ENCODE measurements around the gene GAS7.

Gene GAS7

GRCh38 chr17:9974448-9975381 lies 223.7 kb downstream of the GAS7 start:
- no peak for DNase-seq
- Histone ChIP-seq H3K4me2 (ENCODE audit: low read length) (no peak overlapping the region), H3K27ac (ENCODE audit: low read depth, low read length) (no peak overlapping the region), H4K5ac (ENCODE audit: low read length) (no peak overlapping the region), H3K79me1 (ENCODE audit: low read length) (no peaks in the 10 kb centered on the region), H3K56ac (ENCODE audit: low read length) (no peak overlapping the region), H3K79me2 (ENCODE audit: control insufficient read depth, insufficient read depth, low read length) (no peaks in the 10 kb centered on the region), H3K23ac (ENCODE audit: low read length) (no peak overlapping the region), H2BK15ac (replicated peaks; ENCODE audit: low read depth) (no peak overlapping the region), H3K4me1 (ENCODE audit: control insufficient read depth, low read depth, low read length) (no peaks in the 10 kb centered on the region), H3K4ac (ENCODE audit: low read depth, low read length) (no peak overlapping the region), H3K4me3 (ENCODE audit: low read length) (no peak overlapping the region), H3K36me3 (ENCODE audit: control insufficient read depth, insufficient read depth, low read length) (no peaks in the 10 kb centered on the region), H2BK120ac (ENCODE audit: low read depth, low read length) (no peak overlapping the region), H3K9ac (ENCODE audit: low read length) (no peak overlapping the region), H2BK5ac (ENCODE audit: low read length) (no peak overlapping the region), H3K27me3 (ENCODE audit: insufficient read depth, low read length, poor library complexity) (no peaks in the 10 kb centered on the region), H4K8ac (ENCODE audit: low read depth, low read length) (no peak overlapping the region), H3K18ac (ENCODE audit: low read length) (no peak overlapping the region), H2AK5ac (ENCODE audit: low read length) (no peak overlapping the region)
- no CpG with 5 or more reads among the region's 16 CpGs for WGBS (ENCODE audit: extremely low coverage, insufficient coverage, low lambda C conversion rate)

DNA sequence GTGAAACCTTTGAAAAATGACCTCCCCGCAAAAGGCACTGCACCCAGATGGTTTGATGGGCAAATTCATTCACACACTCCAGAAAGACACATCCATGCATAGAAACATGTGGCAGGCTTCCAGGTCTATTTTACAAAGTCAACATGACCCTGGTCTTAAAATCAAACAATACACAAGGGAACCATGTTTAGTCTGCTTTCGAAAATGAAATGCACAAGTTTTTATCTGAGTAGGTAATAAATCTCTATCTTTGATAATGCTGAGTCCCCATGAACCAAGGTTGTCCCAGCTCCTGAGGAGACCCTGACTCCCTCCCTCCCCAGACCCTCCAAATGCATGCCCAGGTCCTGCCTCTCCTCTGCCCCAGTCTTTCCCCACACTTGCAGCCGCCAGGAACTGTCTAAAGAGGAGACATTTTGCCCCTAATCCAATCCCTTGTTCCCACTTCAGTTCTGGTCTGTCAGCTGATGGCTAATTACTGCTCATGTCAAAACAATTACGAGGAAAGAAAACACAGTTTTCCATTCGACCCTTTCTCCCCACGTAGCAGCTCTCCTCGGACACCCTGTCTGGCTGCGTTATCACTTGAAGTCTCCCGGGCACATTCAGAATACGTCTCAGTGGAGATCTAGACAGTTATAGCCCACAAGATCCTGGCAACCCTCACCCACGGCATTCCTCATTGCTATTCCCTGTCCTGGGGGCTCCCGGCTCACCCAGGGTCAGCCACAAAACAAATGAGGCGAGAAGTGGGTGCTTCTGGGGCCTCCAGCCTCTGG lies 224.5 kb downstream of the GAS7 start:
- H3K36me3 ChIP-seq (ENCODE audit: control insufficient read depth, insufficient read depth, low read length), result no peaks in the 10 kb centered on the region
- H2BK5ac ChIP-seq (ENCODE audit: low read length), result no peak overlapping the region
- WGBS (ENCODE audit: extremely low coverage, insufficient coverage, low lambda C conversion rate), result no CpG with 5 or more reads among the region's 13 CpGs
- no peak overlapping the region for H3K56ac ChIP-seq (ENCODE audit: low read length)
- no peak overlapping the region for H2BK15ac ChIP-seq (replicated peaks; ENCODE audit: low read depth)
- H3K4me3 ChIP-seq (ENCODE audit: low read length), result no peak overlapping the region
- H3K79me1 ChIP-seq (ENCODE audit: low read length), result no peaks in the 10 kb centered on the region
- no peak overlapping the region for H2BK120ac ChIP-seq (ENCODE audit: low read depth, low read length)
- DNase-seq, result no peak
- H3K4me2 ChIP-seq (ENCODE audit: low read length), result no peak overlapping the region
- no peak overlapping the region for H3K27ac ChIP-seq (ENCODE audit: low read depth, low read length)
- H3K23ac ChIP-seq (ENCODE audit: low read length), result no peak overlapping the region
- H3K4ac ChIP-seq (ENCODE audit: low read depth, low read length), result no peak overlapping the region
- H3K9ac ChIP-seq (ENCODE audit: low read length), result no peak overlapping the region
- no peaks in the 10 kb centered on the region for H3K27me3 ChIP-seq (ENCODE audit: insufficient read depth, low read length, poor library complexity)
- H3K4me1 ChIP-seq (ENCODE audit: control insufficient read depth, low read depth, low read length), result peaks cover 2% of the 10 kb centered on the region
- no peak overlapping the region for H4K5ac ChIP-seq (ENCODE audit: low read length)
- no peaks in the 10 kb centered on the region for H3K79me2 ChIP-seq (ENCODE audit: control insufficient read depth, insufficient read depth, low read length)
- H4K8ac ChIP-seq (ENCODE audit: low read depth, low read length), result no peak overlapping the region
- no peak overlapping the region for H2AK5ac ChIP-seq (ENCODE audit: low read length)
- no peak overlapping the region for H3K18ac ChIP-seq (ENCODE audit: low read length)

GRCh38 chr17:9971991-9972390 lies 226.4 kb downstream of the GAS7 start:
- peak; percentile 43 for DNase-seq
- Histone ChIP-seq H3K18ac (ENCODE audit: low read length) (no peak overlapping the region), H2BK120ac (ENCODE audit: low read depth, low read length) (no peak overlapping the region), H3K27me3 (ENCODE audit: insufficient read depth, low read length, poor library complexity) (no peaks in the 10 kb centered on the region), H3K23ac (ENCODE audit: low read length) (no peak overlapping the region), H2AK5ac (ENCODE audit: low read length) (no peak overlapping the region), H3K4ac (ENCODE audit: low read depth, low read length) (no peak overlapping the region), H3K36me3 (ENCODE audit: control insufficient read depth, insufficient read depth, low read length) (no peaks in the 10 kb centered on the region), H4K5ac (ENCODE audit: low read length) (no peak overlapping the region), H3K9ac (ENCODE audit: low read length) (no peak overlapping the region), H3K56ac (ENCODE audit: low read length) (no peak overlapping the region), H3K27ac (ENCODE audit: low read depth, low read length) (no peak overlapping the region), H2BK5ac (ENCODE audit: low read length) (no peak overlapping the region), H3K79me1 (ENCODE audit: low read length) (no peaks in the 10 kb centered on the region), H4K8ac (ENCODE audit: low read depth, low read length) (no peak overlapping the region), H3K4me2 (ENCODE audit: low read length) (no peak overlapping the region), H2BK15ac (replicated peaks; ENCODE audit: low read depth) (no peak overlapping the region), H3K4me1 (ENCODE audit: control insufficient read depth, low read depth, low read length) (peaks cover 2% of the 10 kb centered on the region), H3K79me2 (ENCODE audit: control insufficient read depth, insufficient read depth, low read length) (no peaks in the 10 kb centered on the region), H3K4me3 (ENCODE audit: low read length) (no peak overlapping the region)
- no CpG with 5 or more reads among the region's 4 CpGs for WGBS (ENCODE audit: extremely low coverage, insufficient coverage, low lambda C conversion rate)

DNA sequence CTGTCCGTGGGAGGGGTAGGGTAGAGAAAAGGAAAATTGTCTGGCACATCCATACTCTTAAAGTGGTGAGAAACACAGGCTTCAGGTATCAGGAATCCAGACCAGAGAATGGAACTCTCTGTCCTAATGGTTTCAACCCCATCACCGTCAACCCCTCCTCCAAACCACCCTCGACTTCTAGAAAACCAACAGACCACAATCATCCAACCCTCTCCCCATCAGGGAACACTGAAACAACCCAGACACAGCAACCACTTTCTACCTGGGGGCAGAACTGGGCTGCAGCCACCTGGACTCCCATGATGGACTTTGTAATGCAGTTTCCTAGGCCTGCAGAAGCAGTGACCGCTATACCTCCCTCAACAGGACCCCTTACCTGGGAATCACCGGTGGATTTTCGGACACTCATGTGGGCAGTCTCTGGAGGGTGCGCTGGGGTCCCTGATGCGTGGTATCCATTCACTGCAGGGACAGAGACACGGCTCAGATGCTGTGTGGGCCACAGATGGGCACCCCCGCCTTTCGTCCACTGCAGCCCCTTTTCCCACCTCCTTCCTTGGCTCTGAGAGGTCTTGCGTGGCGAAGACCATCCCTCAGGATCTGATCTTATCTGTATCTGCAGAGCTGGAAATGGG lies 229.0 kb downstream of the GAS7 start:
- Histone ChIP-seq H3K18ac (ENCODE audit: low read length) (no peak overlapping the region), H3K9ac (ENCODE audit: low read length) (no peak overlapping the region), H3K36me3 (ENCODE audit: control insufficient read depth, insufficient read depth, low read length) (no peaks in the 10 kb centered on the region), H4K8ac (ENCODE audit: low read depth, low read length) (no peak overlapping the region), H3K4me2 (ENCODE audit: low read length) (no peak overlapping the region), H3K56ac (ENCODE audit: low read length) (no peak overlapping the region), H2BK120ac (ENCODE audit: low read depth, low read length) (no peak overlapping the region), H3K79me1 (ENCODE audit: low read length) (no peaks in the 10 kb centered on the region), H3K4me1 (ENCODE audit: control insufficient read depth, low read depth, low read length) (peaks cover 2% of the 10 kb centered on the region), H2BK5ac (ENCODE audit: low read length) (no peak overlapping the region), H3K4me3 (ENCODE audit: low read length) (no peak overlapping the region), H2AK5ac (ENCODE audit: low read length) (no peak overlapping the region), H3K27me3 (ENCODE audit: insufficient read depth, low read length, poor library complexity) (no peaks in the 10 kb centered on the region), H3K79me2 (ENCODE audit: control insufficient read depth, insufficient read depth, low read length) (no peaks in the 10 kb centered on the region), H2BK15ac (replicated peaks; ENCODE audit: low read depth) (no peak overlapping the region), H3K27ac (ENCODE audit: low read depth, low read length) (no peak overlapping the region), H4K5ac (ENCODE audit: low read length) (no peak overlapping the region), H3K23ac (ENCODE audit: low read length) (no peak overlapping the region), H3K4ac (ENCODE audit: low read depth, low read length) (no peak overlapping the region)
- WGBS (ENCODE audit: extremely low coverage, insufficient coverage, low lambda C conversion rate), result no CpG with 5 or more reads among the region's 13 CpGs
- DNase-seq, result no peak

- H3K36me3 ChIP-seq (ENCODE audit: control insufficient read depth, insufficient read depth, low read length), result no peaks in the 10 kb centered on the region
Measured at GRCh38 chr17:9968881-9969280, 229.5 kb downstream of the GAS7 start.

More at GRCh38 chr17:9968881-9969280, 229.5 kb downstream of the GAS7 start:
- Histone ChIP-seq H2BK15ac (replicated peaks; ENCODE audit: low read depth) (no peak overlapping the region), H3K79me1 (ENCODE audit: low read length) (no peaks in the 10 kb centered on the region), H2BK5ac (ENCODE audit: low read length) (no peak overlapping the region), H3K4me3 (ENCODE audit: low read length) (no peak overlapping the region), H3K23ac (ENCODE audit: low read length) (no peak overlapping the region), H3K79me2 (ENCODE audit: control insufficient read depth, insufficient read depth, low read length) (no peaks in the 10 kb centered on the region), H3K4ac (ENCODE audit: low read depth, low read length) (no peak overlapping the region), H4K5ac (ENCODE audit: low read length) (no peak overlapping the region), H3K27ac (ENCODE audit: low read depth, low read length) (no peak overlapping the region), H3K4me2 (ENCODE audit: low read length) (no peak overlapping the region), H3K56ac (ENCODE audit: low read length) (no peak overlapping the region), H3K18ac (ENCODE audit: low read length) (no peak overlapping the region), H2AK5ac (ENCODE audit: low read length) (no peak overlapping the region), H3K27me3 (ENCODE audit: insufficient read depth, low read length, poor library complexity) (no peaks in the 10 kb centered on the region), H4K8ac (ENCODE audit: low read depth, low read length) (no peak overlapping the region), H3K9ac (ENCODE audit: low read length) (no peak overlapping the region), H3K4me1 (ENCODE audit: control insufficient read depth, low read depth, low read length) (peaks cover 2% of the 10 kb centered on the region), H2BK120ac (ENCODE audit: low read depth, low read length) (no peak overlapping the region)
- WGBS (ENCODE audit: extremely low coverage, insufficient coverage, low lambda C conversion rate), result no CpG with 5 or more reads among the region's 5 CpGs
- DNase-seq, result peak; percentile 54

Measured in mesendoderm (in vitro differentiated cells).